ENCODE data around the gene CSF3R. TPM values are rescaled to one million over a fixed set of nuclear protein-coding genes. Genes with fewer than 3 reads are reported as not detected.
A peak's percentile ranks its signal among the peaks of the same experiment; 100 is the strongest.

The CSF3R gene
- total RNA-seq, 1 donor from 2014 or later, result 2.2 TPM

GRCh38 chr1:36457691-36458090 lies 25.0 kb downstream of the CSF3R start:
- DNase-seq, result no peak

DNA sequence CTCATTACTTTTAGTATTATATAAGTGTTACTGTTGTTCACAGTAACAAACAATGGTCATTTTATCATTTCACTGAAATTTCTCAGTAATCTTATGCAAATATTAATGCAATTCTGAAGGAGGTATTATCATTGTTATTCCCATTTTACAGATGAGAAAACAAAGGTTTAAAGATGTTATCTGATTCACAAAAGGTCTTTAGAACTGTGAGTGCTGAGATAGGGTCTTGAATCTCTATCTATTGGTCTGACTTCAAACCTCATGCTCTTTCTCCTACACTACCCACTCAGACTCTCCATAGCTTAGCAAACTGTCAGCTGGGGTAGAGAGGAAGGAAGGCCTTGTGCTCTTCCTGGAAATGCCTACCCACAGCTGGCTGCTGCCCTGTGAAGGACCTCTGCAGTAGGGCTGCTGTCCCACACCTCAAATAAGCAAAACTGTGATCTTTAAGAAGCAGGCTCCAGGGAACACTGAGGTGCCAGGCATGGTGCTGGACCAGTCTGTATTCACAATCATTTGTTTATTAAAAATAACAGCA lies 26.3 kb downstream of the CSF3R start:
- no peak for DNase-seq

DNA sequence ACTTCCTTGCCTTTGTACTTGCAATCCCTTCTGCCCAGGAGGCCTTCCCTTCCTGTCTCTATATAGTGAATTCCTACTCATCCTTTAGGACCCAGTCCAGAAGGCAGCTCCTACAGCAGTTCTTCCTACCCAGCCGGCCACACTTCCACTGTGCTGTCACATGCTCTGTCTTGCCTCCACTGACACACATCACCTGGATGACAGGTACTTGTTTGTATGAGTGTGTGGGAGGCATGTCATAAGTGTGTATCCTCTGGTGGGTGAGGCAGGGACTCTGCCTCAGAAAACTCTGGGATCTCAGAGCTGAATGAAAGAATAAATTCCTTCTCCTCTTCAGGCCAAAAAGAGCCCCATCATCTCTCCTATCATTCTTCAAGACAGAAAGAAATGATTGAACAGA lies 27.3 kb downstream of the CSF3R start:
- DNase-seq, result no peak

- no peak for DNase-seq
These were observed 28.9 kb downstream of the CSF3R start for GRCh38 chr1:36453600-36454388.

DNA sequence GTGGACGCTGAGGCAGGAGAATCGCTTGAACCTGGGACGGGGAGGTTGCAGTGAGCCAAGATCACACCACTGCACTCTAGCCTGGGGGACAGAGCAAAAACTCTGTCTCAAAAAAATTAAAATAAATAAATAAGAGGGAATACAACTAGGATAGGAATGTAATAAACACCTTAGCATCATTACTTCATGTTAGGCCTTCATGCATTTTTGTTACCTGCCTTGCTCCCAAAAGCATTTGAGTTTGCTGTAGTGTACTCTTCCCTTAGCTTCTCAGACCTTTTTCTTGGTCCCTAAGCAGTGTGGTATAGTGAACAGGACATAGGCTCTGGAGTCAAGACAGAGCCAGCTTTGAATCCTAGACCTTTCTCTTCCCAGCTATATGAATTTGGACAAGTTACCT lies 29.7 kb downstream of the CSF3R start:
- DNase-seq, result no peak

DNA sequence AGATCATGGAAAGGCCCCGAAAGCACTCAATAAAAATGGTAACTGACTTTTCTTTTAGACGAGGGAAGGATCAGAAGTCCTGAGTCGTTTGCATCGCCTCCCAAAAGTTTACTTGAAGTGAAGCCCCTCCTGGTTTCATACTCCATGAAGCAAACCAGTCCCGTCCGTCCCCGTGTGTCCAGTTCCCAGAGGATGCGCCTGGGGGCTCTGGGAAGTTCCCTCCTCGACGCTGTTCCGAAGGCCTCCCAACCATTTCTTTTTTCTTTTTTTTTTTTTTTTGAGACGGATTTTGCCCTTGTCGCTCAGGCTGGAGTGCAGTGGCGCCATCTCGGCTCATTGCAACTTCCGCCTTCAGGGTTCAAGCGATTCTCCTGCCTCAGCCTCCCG lies 31.8 kb downstream of the CSF3R start:
- DNase-seq, result no peak

GRCh38 chr1:36450270-36450918 lies 32.3 kb downstream of the CSF3R start, which contains the start of gene OSCP1:
Gene OSCP1, minus strand, starts transcription at chr1:36450451. Its CDS starts 82 bp downstream, at chr1:36450369.
- peak; percentile 91 for DNase-seq

- no peak for DNase-seq
These were observed 34.1 kb downstream of the CSF3R start for GRCh38 chr1:36448530-36449056.

- DNase-seq, result no peak
These were observed 35.3 kb downstream of the CSF3R start for GRCh38 chr1:36447450-36447849.

DNA sequence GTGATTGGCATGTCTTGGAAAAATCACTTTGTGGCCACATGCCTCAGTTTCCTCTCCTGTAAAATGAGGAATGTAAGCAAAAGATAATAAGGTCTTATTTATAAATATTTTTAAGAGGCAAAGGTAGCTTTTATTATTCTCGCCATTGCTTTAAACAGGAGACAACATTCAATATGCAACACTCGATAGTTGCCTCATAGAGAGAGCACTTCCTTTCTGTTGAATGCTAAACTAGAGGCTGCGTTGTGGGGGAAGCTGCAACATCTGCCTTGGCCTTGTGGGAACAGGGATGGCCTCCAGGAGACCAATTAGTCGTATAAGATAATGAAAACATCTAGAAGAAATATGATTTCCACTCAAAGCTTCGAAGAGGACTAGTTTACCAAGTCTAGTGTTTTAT lies 36.0 kb downstream of the CSF3R start:
- DNase-seq, result no peak

GRCh38 chr1:36446271-36446670 lies 36.4 kb downstream of the CSF3R start:
- no peak for DNase-seq

GRCh38 chr1:36443297-36443696 lies 39.4 kb downstream of the CSF3R start:
- no peak for DNase-seq

DNA sequence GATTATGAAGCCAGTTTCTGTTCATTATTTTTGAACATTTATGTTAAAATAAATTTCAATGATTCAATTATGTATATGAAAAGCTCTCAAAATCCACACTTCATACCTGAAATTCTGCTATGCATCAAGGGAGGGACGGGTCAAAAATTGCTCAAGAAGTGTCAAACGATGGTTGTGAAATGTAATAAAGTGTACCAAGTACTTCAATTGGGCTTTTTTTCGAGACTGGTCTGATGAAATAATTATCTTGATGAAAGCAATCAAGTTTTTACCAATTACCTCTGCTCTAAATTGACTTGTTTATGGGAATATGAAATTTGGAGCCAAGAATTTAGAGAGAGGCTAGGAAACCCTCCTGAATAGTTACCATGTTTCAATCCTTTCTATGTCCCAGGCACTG lies 40.4 kb downstream of the CSF3R start:
- DNase-seq, result no peak

- DNase-seq, result no peak
These were observed 42.1 kb downstream of the CSF3R start for GRCh38 chr1:36440646-36441045.

DNA sequence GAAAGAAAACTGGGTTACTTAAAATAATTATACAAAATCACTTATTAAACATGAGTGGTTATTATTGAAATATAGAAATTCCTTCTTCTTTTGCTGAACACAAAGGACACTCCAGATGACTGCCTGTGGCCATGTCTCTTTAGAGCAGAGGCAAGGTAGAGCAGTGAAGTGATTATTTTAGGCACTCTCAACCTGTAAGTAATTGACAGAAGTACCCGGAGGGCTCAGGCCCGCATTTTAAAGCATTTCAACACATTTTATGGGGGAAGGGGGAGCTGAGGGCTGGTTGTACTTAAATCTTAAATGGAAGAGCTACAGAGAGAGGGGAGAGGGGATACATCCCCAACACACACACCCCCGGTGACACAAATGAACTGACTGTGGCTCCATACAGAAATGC lies 42.7 kb downstream of the CSF3R start:
- no peak for DNase-seq

- DNase-seq, result no peak
These were observed 44.0 kb downstream of the CSF3R start for GRCh38 chr1:36438715-36439114.

DNA sequence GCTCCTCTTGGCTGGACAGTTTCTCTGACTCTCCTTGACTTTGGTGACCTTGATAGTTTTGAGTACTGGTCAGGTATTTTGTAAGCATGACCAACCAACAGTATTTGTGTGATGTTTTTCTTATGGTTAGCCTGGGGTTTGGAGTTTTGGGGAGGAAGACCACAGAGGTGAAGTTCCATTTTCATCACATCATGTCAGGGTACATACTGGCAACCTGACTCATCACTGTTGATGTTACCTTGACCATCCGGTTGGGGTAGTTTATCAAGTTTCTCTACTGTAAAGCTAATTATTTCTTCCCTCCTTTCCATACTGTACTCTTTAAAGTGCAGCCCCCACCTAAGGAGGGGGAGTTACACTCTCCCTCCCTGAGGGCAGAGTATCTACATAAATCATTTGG lies 45.9 kb downstream of the CSF3R start:
- no peak for DNase-seq

DNA sequence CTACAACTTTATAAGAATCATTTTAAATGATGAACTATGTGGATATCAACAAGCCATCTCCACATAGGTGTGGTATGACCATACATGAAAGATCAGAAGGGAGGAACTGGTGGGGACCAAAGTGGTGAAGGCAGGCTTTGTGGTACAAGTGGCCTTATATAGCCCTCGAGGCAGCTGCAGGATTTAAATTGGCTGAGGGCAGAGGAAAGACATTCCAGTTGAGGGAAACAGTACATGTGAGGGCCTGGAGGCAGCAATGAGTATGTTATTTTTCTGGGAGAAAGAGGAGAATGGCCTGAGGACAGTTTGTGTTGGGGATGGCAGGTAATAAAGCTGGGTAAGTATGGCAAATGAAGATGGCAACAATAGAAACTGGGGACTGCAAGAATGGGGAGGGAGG lies 49.6 kb downstream of the CSF3R start:
- DNase-seq, result no peak

GRCh38 chr1:36432616-36433015 lies 50.1 kb downstream of the CSF3R start:
- no peak for DNase-seq

- DNase-seq, result peak; percentile 28
These were observed 56.9 kb downstream of the CSF3R start for GRCh38 chr1:36425791-36426190.

GRCh38 chr1:36421649-36422048 lies 61.1 kb downstream of the CSF3R start:
- DNase-seq, result no peak

- peak; percentile 79 for DNase-seq
These were observed 61.8 kb downstream of the CSF3R start for GRCh38 chr1:36420836-36421317.

DNA sequence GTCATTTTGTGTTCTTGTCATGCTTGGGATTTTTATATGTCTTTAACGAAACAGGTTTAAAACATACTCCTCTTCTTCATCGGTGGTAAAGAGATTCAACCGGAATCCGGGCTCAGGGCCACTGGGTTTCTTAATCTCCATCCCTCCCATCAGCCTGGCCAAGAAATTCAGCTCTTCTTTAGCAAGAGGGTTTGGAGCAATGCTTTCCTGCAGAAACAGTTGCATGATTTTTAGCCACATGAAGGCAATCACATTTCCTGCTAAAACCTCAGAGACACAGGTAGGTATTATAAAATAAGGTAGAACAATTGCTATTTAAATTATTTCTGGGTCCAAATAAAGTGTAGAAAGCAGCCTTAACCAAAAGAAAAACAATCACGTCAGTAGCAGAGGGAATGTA lies 62.3 kb downstream of the CSF3R start:
- DNase-seq, result no peak
